Keratinocyte (primary cell): ENCODE data around the gene ICE2. TPM values are rescaled to one million over a fixed set of nuclear protein-coding genes. Genes with fewer than 3 reads are reported as not detected.

Source experiments
- DNase-seq: peaks from one replicate; pipeline ENCODE4 v3.0.0-alpha.2; 2011; ENCODE audit warnings: low read depth, missing footprints, low spot score
- FAIRE-seq: peaks from 2 replicates; lab custom pipeline; 2011; peaks lifted over from hg19 to GRCh38; lab: Jason Lieb, UNC
- H2AFZ ChIP-seq: 2 replicates; pipeline ENCODE4 v1.6.0; 2012; ENCODE audit warnings: low read length, control low read depth, inconsistent platforms; ENCODE audit not compliant: control insufficient read depth
- H3K27ac ChIP-seq: 2 replicates; pipeline ENCODE4 v1.5.1; 2011; ENCODE audit warnings: low read length; ENCODE audit not compliant: control insufficient read depth, insufficient read depth
- H3K27me3 ChIP-seq: 3 replicates; pipeline ENCODE4 v1.6.0; 2011; ENCODE audit warnings: low read length; ENCODE audit not compliant: control insufficient read depth, insufficient read depth; ENCODE audit errors: extremely low read depth
- H3K36me3 ChIP-seq, 2 experiments: 2 replicates in 1 of 2; 3 replicates in 1 of 2; pipeline ENCODE4 v1.5.1; 2011; ENCODE audit warnings: low read length in 2 of 2, mild to moderate bottlenecking in 1 of 2; ENCODE audit not compliant: control insufficient read depth in 2 of 2, insufficient read depth in 2 of 2; ENCODE audit errors: extremely low read depth in 1 of 2
- H3K4me1 ChIP-seq: 3 replicates; pipeline ENCODE4 v1.5.1; 2011; ENCODE audit warnings: low read length; ENCODE audit not compliant: control insufficient read depth, insufficient read depth; ENCODE audit errors: extremely low read depth
- H3K4me2 ChIP-seq: 3 replicates; pipeline ENCODE4 v1.6.0; 2011; ENCODE audit warnings: low read depth, low read length; ENCODE audit not compliant: control insufficient read depth, insufficient read depth; ENCODE audit errors: extremely low read depth
- H3K4me3 ChIP-seq, 3 experiments: fragments of 200-600 bp in 1 of 3; sonication (generic) in 1 of 3; 2 replicates in 2 of 3; 3 replicates in 1 of 3; pipeline ENCODE4 v1.5.1; 2011 to 2016; ENCODE audit warnings: low read length in 3 of 3, mild to moderate bottlenecking in 3 of 3, control low read depth in 2 of 3, inconsistent platforms in 1 of 3, low read depth in 1 of 3, mixed read lengths in 1 of 3, mixed run types in 1 of 3, moderate library complexity in 1 of 3; ENCODE audit not compliant: control insufficient read depth in 2 of 3, insufficient read depth in 2 of 3; ENCODE audit errors: extremely low read depth in 1 of 3
- H3K79me2 ChIP-seq: 2 replicates; pipeline ENCODE4 v1.6.0; 2012; ENCODE audit warnings: low read length; ENCODE audit not compliant: control insufficient read depth, insufficient read depth
- H3K9ac ChIP-seq: 3 replicates; pipeline ENCODE4 v1.6.0; 2011; ENCODE audit warnings: low read length; ENCODE audit not compliant: control insufficient read depth, insufficient read depth; ENCODE audit errors: extremely low read depth
- H3K9me1 ChIP-seq: 3 replicates; pipeline ENCODE4 v1.6.0; 2011; ENCODE audit warnings: low read length; ENCODE audit not compliant: control insufficient read depth, insufficient read depth; ENCODE audit errors: extremely low read depth
- H3K9me3 ChIP-seq: 2 replicates; pipeline ENCODE4 v1.5.1; 2012; ENCODE audit warnings: low read depth, low read length; ENCODE audit not compliant: control insufficient read depth
- H4K20me1 ChIP-seq: 3 replicates; pipeline ENCODE4 v1.6.0; 2011; ENCODE audit warnings: low read length; ENCODE audit not compliant: control insufficient read depth, insufficient read depth; ENCODE audit errors: extremely low read depth
- EZH2 ChIP-seq: IDR thresholded peaks from one replicate; pipeline ENCODE4 v1.6.1; 2012; ENCODE audit warnings: inconsistent platforms, mild to moderate bottlenecking, low read length, moderate library complexity
- dilution Hi-C: fragments of 300-500 bp; cut with MboI; formaldehyde crosslinking; loops from one replicate; pipeline ENCODE4 v1.7.0; 2020; ENCODE audit warnings: low sequenced_read_pairs; ENCODE audit not compliant: extremely low pct_ligation_motif_present
- polyA plus RNA-seq, 5 experiments: library from polyadenylated mRNA; depleted of rRNA in 3 of 5; stranded (reverse) in 3 of 5; stranded (forward) in 1 of 5; unstranded in 1 of 5; fragments of >200 nt; gene quantifications; 1 replicate in 1 of 5; 2 replicates in 3 of 5; 3 replicates in 1 of 5; pipeline versions ENCODE4 v1.2.1 to v1.2.3, GENCODE V29; 2011 to 2012; ENCODE audit warnings: missing spikeins in 2 of 5, low read depth in 1 of 5, low replicate concordance in 1 of 5
- TF ChIP-seq, protein P1 (sequence below), 3 experiments: IDR thresholded peaks in 1 of 3; conservative IDR thresholded peaks in 1 of 3; optimal IDR thresholded peaks in 1 of 3; 2 replicates in 2 of 3; 3 replicates in 1 of 3; pipeline versions ENCODE3 to v1.5.1; 2011; ENCODE audit warnings: low read length in 3 of 3, mild to moderate bottlenecking in 3 of 3, moderate library complexity in 2 of 3, control low read depth in 1 of 3, inconsistent platforms in 1 of 3; ENCODE audit not compliant: insufficient read depth in 2 of 3; ENCODE audit errors: extremely low read depth in 1 of 3

ICE2 gene
- polyA plus RNA-seq, 1 donor (not counting 4 experiments of a cell fraction or from before 2014, with no cell fraction given): 34.1 TPM

- Histone ChIP-seq H3K27ac (peak overlapping the region; percentile 84), H3K4me3 (no peak overlapping the region), H3K9me1 (peaks cover 2% of the 10 kb centered on the region), H3K79me2 (no peaks in the 10 kb centered on the region), H3K9me3 (no peaks in the 10 kb centered on the region), H3K9ac (peak overlapping the region; percentile 38), H3K4me1 (peaks cover 45% of the 10 kb centered on the region), H3K27me3 (no peaks in the 10 kb centered on the region), H2AFZ (peak overlapping the region; percentile 60), H4K20me1 (no peaks in the 10 kb centered on the region), H3K36me3 (no peaks in the 10 kb centered on the region), H3K4me2 (peak overlapping the region; percentile 67)
- FAIRE-seq: peak; percentile 71
- DNase-seq: no peak
- dilution Hi-C loops: no loop called here
- TF ChIP-seq, protein P1, sequence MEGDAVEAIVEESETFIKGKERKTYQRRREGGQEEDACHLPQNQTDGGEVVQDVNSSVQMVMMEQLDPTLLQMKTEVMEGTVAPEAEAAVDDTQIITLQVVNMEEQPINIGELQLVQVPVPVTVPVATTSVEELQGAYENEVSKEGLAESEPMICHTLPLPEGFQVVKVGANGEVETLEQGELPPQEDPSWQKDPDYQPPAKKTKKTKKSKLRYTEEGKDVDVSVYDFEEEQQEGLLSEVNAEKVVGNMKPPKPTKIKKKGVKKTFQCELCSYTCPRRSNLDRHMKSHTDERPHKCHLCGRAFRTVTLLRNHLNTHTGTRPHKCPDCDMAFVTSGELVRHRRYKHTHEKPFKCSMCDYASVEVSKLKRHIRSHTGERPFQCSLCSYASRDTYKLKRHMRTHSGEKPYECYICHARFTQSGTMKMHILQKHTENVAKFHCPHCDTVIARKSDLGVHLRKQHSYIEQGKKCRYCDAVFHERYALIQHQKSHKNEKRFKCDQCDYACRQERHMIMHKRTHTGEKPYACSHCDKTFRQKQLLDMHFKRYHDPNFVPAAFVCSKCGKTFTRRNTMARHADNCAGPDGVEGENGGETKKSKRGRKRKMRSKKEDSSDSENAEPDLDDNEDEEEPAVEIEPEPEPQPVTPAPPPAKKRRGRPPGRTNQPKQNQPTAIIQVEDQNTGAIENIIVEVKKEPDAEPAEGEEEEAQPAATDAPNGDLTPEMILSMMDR (optimal IDR thresholded peaks at IDR 0.05 in 1 of 3, IDR thresholded peaks at IDR 0.05 in 1 of 3, conservative IDR thresholded peaks at IDR 0.05 in 1 of 3; ENCODE audit: extremely low read depth in 1 of 3, insufficient read depth in 2 of 3, low read length in 3 of 3): no peak
- no peak for TF ChIP-seq EZH2
These were observed 40.3 kb upstream of the ICE2 start for GRCh38 chr15:60519218-60519617.

GRCh38 chr15:60518511-60518910 lies 39.6 kb upstream of the ICE2 start:
- Histone ChIP-seq H3K9ac (no peak overlapping the region), H3K4me1 (peaks cover 38% of the 10 kb centered on the region), H3K9me1 (peaks cover 2% of the 10 kb centered on the region), H3K9me3 (no peaks in the 10 kb centered on the region), H3K36me3 (no peaks in the 10 kb centered on the region), H2AFZ (no peak overlapping the region), H3K4me2 (no peak overlapping the region), H3K4me3 (no peak overlapping the region), H3K79me2 (no peaks in the 10 kb centered on the region), H3K27ac (no peak overlapping the region), H4K20me1 (no peaks in the 10 kb centered on the region), H3K27me3 (no peaks in the 10 kb centered on the region)
- FAIRE-seq (no peak), DNase-seq (no peak)
- TF ChIP-seq, protein P1 (optimal IDR thresholded peaks at IDR 0.05 in 1 of 3, IDR thresholded peaks at IDR 0.05 in 1 of 3, conservative IDR thresholded peaks at IDR 0.05 in 1 of 3; ENCODE audit: extremely low read depth in 1 of 3, insufficient read depth in 2 of 3, low read length in 3 of 3): no peak
- TF ChIP-seq EZH2: no peak
- dilution Hi-C loops: no loop called here
